HepG2 (cell line): ENCODE data around the gene SMARCD1. TPM values are rescaled to one million over a fixed set of nuclear protein-coding genes. Genes with fewer than 3 reads are reported as not detected.

ENCODE experiments used
- BCL3 ChIP-seq: sonication (generic); formaldehyde crosslinking; IDR thresholded peaks from 2 replicates; pipeline ENCODE4 v1.5.1; 2020; ENCODE audit warnings: mild to moderate bottlenecking, missing genetic modification reagents, moderate library complexity
- CTCF ChIP-seq: sonication (generic); formaldehyde crosslinking; IDR thresholded peaks from 2 replicates; pipeline ENCODE4 v1.5.0; 2020; ENCODE audit warnings: mild to moderate bottlenecking, missing genetic modification reagents, moderate library complexity
- EED ChIP-seq: sonication (generic); formaldehyde crosslinking; IDR thresholded peaks from 2 replicates; pipeline ENCODE4 v1.5.0; 2020; ENCODE audit warnings: mild to moderate bottlenecking, missing genetic modification reagents
- HNF4A ChIP-seq: sonication (generic); formaldehyde crosslinking; IDR thresholded peaks from 2 replicates; pipeline ENCODE4 v1.4.0; 2020; ENCODE audit warnings: missing genetic modification reagents
- HNRNPH1 ChIP-seq: fragments of 200-400 bp; formaldehyde crosslinking; optimal IDR thresholded peaks from 2 replicates; pipeline ENCODE3; 2017; ENCODE audit warnings: mild to moderate bottlenecking, low read depth, low read length
- MAFK ChIP-seq, 2 experiments: IDR thresholded peaks in 1 of 2; conservative IDR thresholded peaks in 1 of 2; 2 replicates each; pipeline ENCODE4 v1.6.1; 2011; ENCODE audit warnings: improper control_type of control experiment in 2 of 2, low read length in 2 of 2
- NR1H2 ChIP-seq: sonication (generic); formaldehyde crosslinking; IDR thresholded peaks from 2 replicates; pipeline ENCODE4 v1.8.1; 2022; ENCODE audit warnings: low read depth, missing genetic modification reagents, borderline replicate concordance
- RBM39 ChIP-seq: fragments of 200-400 bp; formaldehyde crosslinking; IDR thresholded peaks from one replicate; pipeline ENCODE4 v1.6.1; 2018; ENCODE audit warnings: antibody characterized with exemption, mild to moderate bottlenecking, low read depth, low read length; ENCODE audit not compliant: poor library complexity, severe bottlenecking
- SMARCC2 ChIP-seq: fragments of 450-650 bp; IDR thresholded peaks from 2 replicates; pipeline ENCODE4 v1.6.1; 2017; ENCODE audit warnings: antibody characterized with exemption, mild to moderate bottlenecking
- SMC3 ChIP-seq: IDR thresholded peaks from 2 replicates; pipeline ENCODE4 v1.6.1; 2011; ENCODE audit warnings: low read length, improper control_type of control experiment
- THYN1 ChIP-seq: sonication (generic); formaldehyde crosslinking; IDR thresholded peaks from 2 replicates; pipeline ENCODE4 v1.8.1; 2023; ENCODE audit warnings: low read depth, mild to moderate bottlenecking, moderate library complexity, missing genetic modification reagents, borderline replicate concordance
- YY1 ChIP-seq: IDR thresholded peaks from 2 replicates; pipeline ENCODE4 v1.6.1; 2011; ENCODE audit warnings: low read length, low read depth, moderate library complexity, mild to moderate bottlenecking; ENCODE audit not compliant: insufficient read depth, insufficient replicate concordance
- ZBTB37 ChIP-seq: sonication (generic); formaldehyde crosslinking; IDR thresholded peaks from 2 replicates; pipeline ENCODE4 v1.4.0; 2020; ENCODE audit warnings: mild to moderate bottlenecking, missing genetic modification reagents
- ZFP1 ChIP-seq: IDR thresholded peaks from 2 replicates; pipeline ENCODE4 v1.6.1; 2016
- ZFP82 ChIP-seq: sonication (generic); formaldehyde crosslinking; IDR thresholded peaks from 2 replicates; pipeline ENCODE4 v1.5.1; 2020; ENCODE audit warnings: mild to moderate bottlenecking, missing genetic modification reagents, borderline replicate concordance
- ZNF234 ChIP-seq: sonication (generic); formaldehyde crosslinking; conservative IDR thresholded peaks from 2 replicates; pipeline ENCODE4 v1.5.1; 2020; ENCODE audit warnings: mild to moderate bottlenecking, missing genetic modification reagents
- ZNF350 ChIP-seq: sonication (generic); formaldehyde crosslinking; IDR thresholded peaks from 2 replicates; pipeline ENCODE4 v1.4.0; 2020; ENCODE audit warnings: mild to moderate bottlenecking, low read depth, missing genetic modification reagents, borderline replicate concordance
- ZNF672 ChIP-seq: sonication (generic); formaldehyde crosslinking; IDR thresholded peaks from 2 replicates; pipeline ENCODE4 v1.8.1; 2022; ENCODE audit warnings: missing genetic modification reagents
- polyA plus RNA-seq, 8 experiments: library from polyadenylated mRNA; depleted of rRNA in 3 of 8; stranded (reverse) in 7 of 8; unstranded in 1 of 8; fragments of >200 nt; fragmentation: Illumina TruSeq in 4 of 8; extraction: Trizol in 4 of 8; gene quantifications; 2 replicates each; pipeline versions ENCODE4 v1.2.1 to v1.2.3, GENCODE V29; 2011 to 2016; ENCODE audit warnings: low read depth in 4 of 8, missing spikeins in 1 of 8, mixed read lengths in 1 of 8; ENCODE audit not compliant: insufficient read depth in 1 of 8
- total RNA-seq, 5 experiments: library from RNA; depleted of rRNA; stranded (reverse); fragments of >200 nt; fragmentation: Illumina TruSeq; extraction: Trizol; gene quantifications; 2 replicates each; pipeline ENCODE4 v1.2.3, GENCODE V29; 2016; ENCODE audit warnings: low read depth in 1 of 5

SMARCD1 gene
- total and polyA plus RNA-seq, 2 of the 13 experiments (the other 11 are each of a cell fraction or from before 2014, with no cell fraction given) = 51.7 to 54.6 TPM

- TF ChIP-seq BCL3 (CRISPR knock-in tag) = no peak
- peak; percentile 42; the same call in 1 of the 2 replicates for TF ChIP-seq SMC3
- TF ChIP-seq ZFP82 (CRISPR knock-in tag) = no peak
- TF ChIP-seq RBM39 = no peak
- TF ChIP-seq HNRNPH1 = no peak
- no peak for TF ChIP-seq ZNF672 (CRISPR knock-in tag)
- no peak for TF ChIP-seq ZNF234 (CRISPR knock-in tag)
- TF ChIP-seq SMARCC2 = no peak
- TF ChIP-seq ZNF350 (CRISPR knock-in tag) = no peak
- TF ChIP-seq ZBTB37 = peak; percentile 77; the same call in 1 of the 2 replicates
- TF ChIP-seq THYN1 (CRISPR knock-in tag) = no peak
- no peak for TF ChIP-seq EED
- no peak for TF ChIP-seq NR1H2 (CRISPR knock-in tag)
- TF ChIP-seq YY1 = no peak
- peak; percentile 87 for TF ChIP-seq CTCF (CRISPR knock-in tag)
- no peak for TF ChIP-seq ZFP1 (CRISPR knock-in tag)
- no peak for TF ChIP-seq MAFK (conservative IDR thresholded peaks at IDR 0.05 in 1 of 2, IDR thresholded peaks at IDR 0.05 in 1 of 2; ENCODE audit: low read length in 2 of 2)
- TF ChIP-seq HNF4A (CRISPR knock-in tag) = no peak
Observed at GRCh38 chr12:50088577-50089335, 3.6 kb downstream of the SMARCD1 start (continued).
